ENCODE measurements around the gene RBFOX2.
"Not testable (repeated sequence)": the region's sequence is repeated elsewhere in the genome, so short reads cannot be mapped to it uniquely, and the experiment has no call there.

GRCh38 chr22:35801301-35801700 is 227.3 kb downstream of the RBFOX2 start:
- TF ChIP-seq CTCF (IDR thresholded peaks at IDR 0.05); TCF12 (IDR thresholded peaks at IDR 0.05); NFIC (IDR thresholded peaks at IDR 0.05; ENCODE audit: borderline replicate concordance); RXRA (IDR thresholded peaks at IDR 0.05; ENCODE audit: borderline replicate concordance, low read depth); TAF1 (IDR thresholded peaks at IDR 0.05; ENCODE audit: borderline replicate concordance, low read depth, low read length): not testable (repeated sequence)
